Right hindlimb (tissue), 1 donor: ENCODE results near the gene ANO8.
A peak's percentile ranks its signal among the peaks of the same experiment; 100 is the strongest.

ENCODE experiments used
- DNase-seq: peaks from one replicate; pipeline ENCODE4 v3.0.0-alpha.2; 2018

Gene ANO8

GRCh38 chr19:17341845-17342244 is 7.2 kb upstream of the ANO8 start:
- no peak for DNase-seq

GRCh38 chr19:17341386-17341785 is 6.7 kb upstream of the ANO8 start:
- no peak for DNase-seq

- no peak for DNase-seq
Observed at GRCh38 chr19:17340871-17341357, 6.3 kb upstream of the ANO8 start.

- DNase-seq, result no peak
Observed at GRCh38 chr19:17340302-17340870, 5.7 kb upstream of the ANO8 start.

- no peak for DNase-seq
Observed at GRCh38 chr19:17339088-17339741, 4.6 kb upstream of the ANO8 start.

- DNase-seq, result no peak
Observed at GRCh38 chr19:17338433-17339078, 3.9 kb upstream of the ANO8 start.

- DNase-seq, result no peak
Observed at GRCh38 chr19:17337675-17338432, 3.2 kb upstream of the ANO8 start.

- DNase-seq, result peak; percentile 97
Observed at GRCh38 chr19:17336872-17337674, 2.4 kb upstream of the ANO8 start, which contains the start of gene GTPBP3. Gene GTPBP3 (plus strand): TSS chr19:17337553. CDS start chr19:17337612, 59 bp downstream.

GRCh38 chr19:17335575-17335974 is 920 bp upstream of the ANO8 start:
- no peak for DNase-seq

GRCh38 chr19:17333611-17334413 is 843 bp downstream of the ANO8 start:
- no peak for DNase-seq

- DNase-seq, result no peak
Observed at GRCh38 chr19:17332677-17333581, 1.7 kb downstream of the ANO8 start.

- no peak for DNase-seq
Observed at GRCh38 chr19:17332360-17332676, 2.3 kb downstream of the ANO8 start.

- no peak for DNase-seq
Observed at GRCh38 chr19:17331045-17331558, 3.6 kb downstream of the ANO8 start.

- no peak for DNase-seq
Observed at GRCh38 chr19:17330262-17331044, 4.2 kb downstream of the ANO8 start.

- DNase-seq, result no peak
Observed at GRCh38 chr19:17329366-17330261, 5.0 kb downstream of the ANO8 start.

GRCh38 chr19:17328517-17329365 is 5.9 kb downstream of the ANO8 start:
- DNase-seq, result no peak
